ENCODE results near the gene DDIT4.

- TF ChIP-seq POLR2A (IDR thresholded peaks at IDR 0.05) (no peak), CTCF (IDR thresholded peaks at IDR 0.05) (no peak)
Observed at GRCh38 chr10:72252972-72253371, 20.8 kb upstream of the DDIT4 start.

All from adrenal gland (tissue), 5 donors.